Stomach (tissue), 9 donors: Measurements from ENCODE around the gene CD96. TPM values are rescaled to one million over a fixed set of nuclear protein-coding genes. Genes with fewer than 3 reads are reported as not detected.

ENCODE experiments used
- DNase-seq, 2 donors: peaks; one replicate each; pipeline versions ENCODE4 v3.0.0 to v3.0.0-alpha.2; 2013 to 2019
- H3K27ac ChIP-seq, 5 donors: fragments of 200-600 bp in 4 of 5; sonication (generic) in 4 of 5; one replicate each; pipeline ENCODE4 v1.5.1; 2013 to 2019; ENCODE audit warnings: mild to moderate bottlenecking in 1 of 5, moderate library complexity in 1 of 5
- H3K27me3 ChIP-seq, 3 donors: fragments of 200-600 bp; sonication (generic); one replicate each; pipeline ENCODE4 v1.5.1; 2017 to 2019; ENCODE audit warnings: mixed run types in 1 of 3
- H3K36me3 ChIP-seq, 4 donors: fragments of 200-600 bp; sonication (generic); 1 replicate in 3 of 4; 2 replicates in 1 of 4; pipeline ENCODE4 v1.5.1; 2016 to 2019
- H3K4me1 ChIP-seq, 4 donors: fragments of 200-600 bp; sonication (generic); one replicate each; pipeline ENCODE4 v1.5.1; 2016 to 2019
- H3K4me3 ChIP-seq, 4 donors: fragments of 200-600 bp; sonication (generic) in 3 of 4; one replicate each; pipeline ENCODE4 v1.5.1; 2016 to 2019; ENCODE audit warnings: mild to moderate bottlenecking in 1 of 4
- H3K9me3 ChIP-seq, 4 donors: fragments of 200-600 bp; sonication (generic); one replicate each; pipeline ENCODE4 v1.5.1; 2016 to 2019
- CTCF ChIP-seq, 7 experiments: fragments of 450-650 bp in 4 of 7; fragments of 200-600 bp in 3 of 7; sonication (generic) in 3 of 7; IDR thresholded peaks; one replicate each; pipeline ENCODE4 v1.5.1; 2016 to 2019; ENCODE audit warnings: antibody characterized with exemption in 7 of 7, control low read depth in 2 of 7, mild to moderate bottlenecking in 1 of 7
- EP300 ChIP-seq: sonication (generic); formaldehyde crosslinking; IDR thresholded peaks from one replicate; pipeline ENCODE4 v1.6.1; 2017; ENCODE audit warnings: antibody characterized with exemption
- POLR2A ChIP-seq, 4 donors: fragments of 450-650 bp; IDR thresholded peaks; one replicate each; pipeline ENCODE4 v1.6.1; 2016; ENCODE audit warnings: antibody characterized with exemption in 4 of 4, control low read depth in 2 of 4, mild to moderate bottlenecking in 1 of 4, moderate library complexity in 1 of 4
- POLR2AphosphoS5 ChIP-seq, 3 donors: sonication (generic); formaldehyde crosslinking; IDR thresholded peaks; one replicate each; pipeline ENCODE4 v1.6.1; 2016; ENCODE audit warnings: antibody characterized with exemption in 3 of 3
- WGBS, 5 donors: extraction: QIAGEN DNeasy Blood & Tissue Kit in 3 of 5; methylation state at CpG; one replicate each; pipeline versions ENCODE4 v1.1.5 to v1.1.7; 2013 to 2018; 5-methylcytosine and 5-hydroxymethylcytosine counted together
- intact Hi-C: fragments of 100-400 bp; cut with DNase I; formaldehyde crosslinking; loops from one replicate; pipeline ENCODE4 v1.15.1; 2023; ENCODE audit warnings: low total_unique reads
- polyA plus RNA-seq, 3 donors: library from polyadenylated mRNA; stranded (reverse); fragments of 200-250 nt; gene quantifications; one replicate each; pipeline ENCODE4 v1.2.3, GENCODE V29; 2013
- total RNA-seq, 5 donors: library from RNA; depleted of rRNA; stranded (reverse); fragments of >200 nt; gene quantifications; one replicate each; pipeline versions ENCODE4 v1.1.0 to v1.2.3, GENCODE V29; 2014 to 2016
- donor health status: healthy with polysubstance abuse.
- donor health status: Bipolar disorder and iron deficiency.
- donor health status: healthy.

CD96 gene
- total and polyA plus RNA-seq, 8 donors = 0.19 to 57.2 (median 5.7) TPM

- 82 to 89% (median 87%) methylated on average over 8 of the region's 8 CpGs for WGBS, 5 donors
- Histone ChIP-seq H3K9me3 (no peaks in the 10 kb centered on the region), H3K4me3 (no peak overlapping the region), H3K27me3 (no peaks in the 10 kb centered on the region), H3K4me1 (no peaks in the 10 kb centered on the region), H3K36me3 (no peaks in the 10 kb centered on the region), H3K27ac (peak overlapping the region in 4 of 5 donors; percentile 20 to 53 (median 38))
- intact Hi-C loops = no loop called here
- DNase-seq = peak in 1 of 2 donors; percentile 14
- TF ChIP-seq POLR2A (IDR thresholded peaks at IDR 0.05) = no peak
Measured at GRCh38 chr3:111610612-111611054, 68.6 kb downstream of the CD96 start.

DNA sequence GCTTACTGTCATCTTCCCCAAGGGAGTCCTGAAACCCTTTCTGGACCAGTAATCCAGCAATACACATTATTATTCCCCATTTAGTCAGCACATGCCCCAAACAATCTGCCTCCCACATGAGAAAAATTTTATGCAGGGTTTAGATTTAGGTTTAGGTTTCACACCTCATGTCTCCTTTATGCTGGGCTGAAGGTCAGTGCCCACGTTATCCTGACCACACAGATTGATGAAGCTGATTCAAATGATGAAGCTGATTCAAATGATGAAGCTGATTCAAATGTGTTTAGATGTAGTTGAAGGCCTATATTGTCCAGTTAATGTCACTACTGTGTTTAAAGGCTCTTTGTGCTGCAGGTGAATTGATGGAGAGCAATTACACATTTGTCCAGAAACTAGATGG lies 71.3 kb downstream of the CD96 start:
- intact Hi-C loops = no loop called here
- no peak for DNase-seq
- no peak overlapping the region for H3K27ac ChIP-seq
- H3K4me1 ChIP-seq = no peaks in the 10 kb centered on the region
- 53 to 83% (median 66%) methylated on average over 1 of the region's 1 CpG for WGBS, 5 donors
- H3K27me3 ChIP-seq = no peaks in the 10 kb centered on the region
- no peak overlapping the region for H3K4me3 ChIP-seq
- no peak for TF ChIP-seq CTCF (IDR thresholded peaks at IDR 0.05)
- TF ChIP-seq POLR2AphosphoS5 (IDR thresholded peaks at IDR 0.05) = no peak
- no peak for TF ChIP-seq POLR2A (IDR thresholded peaks at IDR 0.05)
- TF ChIP-seq EP300 = no peak
- no peaks in the 10 kb centered on the region for H3K9me3 ChIP-seq
- H3K36me3 ChIP-seq = no peaks in the 10 kb centered on the region

DNA sequence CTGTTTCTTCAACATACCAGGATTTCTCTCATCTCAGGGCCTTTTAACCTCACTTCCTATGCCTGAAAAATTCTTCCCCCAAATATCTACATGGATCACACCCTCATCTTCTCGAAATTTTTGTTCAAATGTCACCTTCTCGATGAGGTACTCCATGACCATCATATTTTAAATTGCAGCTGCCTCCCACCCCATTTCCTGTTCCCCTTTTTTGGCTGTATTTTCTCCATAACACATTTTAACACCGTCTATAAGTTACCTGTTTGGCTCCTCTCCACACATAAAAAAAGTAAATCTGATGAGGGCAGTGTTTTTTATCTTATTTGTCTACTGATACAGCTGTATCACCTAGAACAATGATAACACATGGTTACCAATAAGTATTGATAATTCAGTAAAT lies 73.9 kb downstream of the CD96 start:
- 54 to 77% (median 64%) methylated on average over 3 of the region's 3 CpGs for WGBS, 5 donors
- TF ChIP-seq POLR2A (IDR thresholded peaks at IDR 0.05) = no peak
- TF ChIP-seq CTCF (IDR thresholded peaks at IDR 0.05) = no peak
- Histone ChIP-seq H3K27ac (no peak overlapping the region), H3K4me1 (no peaks in the 10 kb centered on the region), H3K36me3 (no peaks in the 10 kb centered on the region), H3K4me3 (no peak overlapping the region), H3K9me3 (no peaks in the 10 kb centered on the region), H3K27me3 (no peaks in the 10 kb centered on the region)
- no peak for DNase-seq
- intact Hi-C loops = no loop called here

- Histone ChIP-seq H3K27me3 (no peaks in the 10 kb centered on the region), H3K36me3 (no peaks in the 10 kb centered on the region), H3K4me3 (no peak overlapping the region), H3K27ac (no peak overlapping the region), H3K9me3 (no peaks in the 10 kb centered on the region), H3K4me1 (no peaks in the 10 kb centered on the region)
- intact Hi-C loops = no loop called here
- peak in 1 of 2 donors; percentile 44 for DNase-seq
- WGBS, 5 donors = 79 to 85% (median 80%) methylated on average over 6 of the region's 6 CpGs
- no peak for TF ChIP-seq CTCF (IDR thresholded peaks at IDR 0.05)
- no peak for TF ChIP-seq EP300
- TF ChIP-seq POLR2AphosphoS5 (IDR thresholded peaks at IDR 0.05) = no peak
- TF ChIP-seq POLR2A (IDR thresholded peaks at IDR 0.05) = no peak
Measured at GRCh38 chr3:111616417-111617105, 74.6 kb downstream of the CD96 start.

GRCh38 chr3:111617406-111617805 lies 75.4 kb downstream of the CD96 start:
- Histone ChIP-seq H3K4me3 (no peak overlapping the region), H3K27ac (no peak overlapping the region), H3K36me3 (no peaks in the 10 kb centered on the region), H3K9me3 (no peaks in the 10 kb centered on the region), H3K4me1 (no peaks in the 10 kb centered on the region), H3K27me3 (no peaks in the 10 kb centered on the region)
- no peak for DNase-seq
- intact Hi-C loops = no loop called here
- TF ChIP-seq POLR2A (IDR thresholded peaks at IDR 0.05) (no peak), EP300 (no peak), POLR2AphosphoS5 (IDR thresholded peaks at IDR 0.05) (no peak), CTCF (IDR thresholded peaks at IDR 0.05) (no peak)
- 94 to 98% (median 96%) methylated on average over 3 of the region's 3 CpGs for WGBS, 5 donors
